Spinal cord (tissue), 10 donors: ENCODE data around the gene COL16A1. TPM values are rescaled to one million over a fixed set of nuclear protein-coding genes. Genes with fewer than 3 reads are reported as not detected.

ENCODE experiments used
- DNase-seq, 6 donors: peaks; one replicate each; pipeline versions ENCODE4 v3.0.0 to v3.0.0-alpha.2; 2013 to 2015; ENCODE audit warnings: low spot score in 6 of 6, low read depth in 4 of 6
- H3K27ac ChIP-seq: one replicate; pipeline ENCODE4 v1.5.1; 2013; ENCODE audit warnings: low read depth, low read length, control low read depth
- H3K27me3 ChIP-seq: one replicate; pipeline ENCODE4 v1.6.1; 2013; ENCODE audit warnings: low read length; ENCODE audit not compliant: control insufficient read depth, insufficient read depth
- H3K36me3 ChIP-seq: one replicate; pipeline ENCODE4 v1.6.1; 2013; ENCODE audit warnings: low read length; ENCODE audit not compliant: control insufficient read depth, insufficient read depth
- H3K4me1 ChIP-seq: one replicate; pipeline ENCODE4 v1.6.1; 2013; ENCODE audit warnings: low read length; ENCODE audit not compliant: control insufficient read depth, insufficient read depth
- H3K4me3 ChIP-seq: one replicate; pipeline ENCODE4 v1.5.1; 2013; ENCODE audit warnings: low read depth, low read length, control low read depth
- H3K9me3 ChIP-seq: one replicate; pipeline ENCODE4 v1.6.1; 2013; ENCODE audit warnings: low read length; ENCODE audit not compliant: control insufficient read depth, insufficient read depth
- WGBS: methylation state at CpG from one replicate; pipeline ENCODE4 v1.1.5; 2013; ENCODE audit warnings: missing lambda C conversion rate; ENCODE audit not compliant: insufficient coverage; 5-methylcytosine and 5-hydroxymethylcytosine counted together
- long read RNA-seq, 4 donors: transcript quantifications; one replicate each; lab custom pipeline, GENCODE V29; 2026
- polyA plus RNA-seq, 2 donors: library from polyadenylated mRNA; unstranded; fragments of 120-200 nt; gene quantifications; one replicate each; pipeline ENCODE4 v1.2.1, GENCODE V29; 2013; ENCODE audit not compliant: insufficient read length in 2 of 2
- total RNA-seq, 2 donors: library from RNA; depleted of rRNA in 1 of 2; stranded (reverse); fragments of 120-200 nt in 1 of 2; fragments of >200 nt in 1 of 2; gene quantifications; one replicate each; pipeline versions ENCODE4 v1.2.3 to v1.2.4, GENCODE V29; 2013 to 2014
- donor health status: healthy.

The COL16A1 gene
- 100 to 1,000 TPM in 1 of 2 donors, 10 to 100 TPM in 1; 60.6 to 166 TPM for total RNA-seq
- 100 to 1,000 TPM; 105 to 178 TPM for polyA plus RNA-seq
- long read RNA-seq, donor 1, partial matches to known transcripts = 22 of 22 reads
- long read RNA-seq, donor 1, other reads (novel, unspliced or antisense) = 0 of 22 reads
- long read RNA-seq, donor 2 = 0 reads
- long read RNA-seq, donor 3 = 0 reads
- long read RNA-seq, donor 4, partial matches to known transcripts = 12 of 12 reads
- long read RNA-seq, donor 4, other reads (novel, unspliced or antisense) = 0 of 12 reads

GRCh38 chr1:31703431-31704270 is at the start of gene COL16A1:
Gene COL16A1 (minus strand): TSS chr1:31704017. CDS start chr1:31702193, 1,824 bp downstream.
- H3K27ac ChIP-seq = peak within 1 kb of the TSS; percentile 92
- H3K9me3 ChIP-seq = no peaks in the 10 kb centered on the region
- H3K36me3 ChIP-seq = peaks cover 10% of the 10 kb centered on the region
- WGBS = 16% methylated on average over 38 of the region's 40 CpGs
- H3K27me3 ChIP-seq = peaks cover 11% of the 10 kb centered on the region
- DNase-seq = peak in 2 of 6 donors; percentile 62 to 85
- H3K4me1 ChIP-seq = peaks cover 81% of the 10 kb centered on the region
- H3K4me3 ChIP-seq = peak within 1 kb of the TSS; percentile 50

- DNase-seq = peak in 1 of 6 donors; percentile 81
- Histone ChIP-seq H3K36me3 (peaks cover 62% of the 10 kb centered on the region), H3K27ac (peak overlapping the region; percentile 68), H3K4me1 (peaks cover 66% of the 10 kb centered on the region), H3K9me3 (no peaks in the 10 kb centered on the region), H3K4me3 (no peak overlapping the region), H3K27me3 (no peaks in the 10 kb centered on the region)
- WGBS = 53% methylated on average over 12 of the region's 12 CpGs
Measured at GRCh38 chr1:31752952-31753475, 49.2 kb upstream of the COL16A1 start.

GRCh38 chr1:31752258-31752657 is 48.4 kb upstream of the COL16A1 start:
- H3K36me3 ChIP-seq = peaks cover 58% of the 10 kb centered on the region
- no peaks in the 10 kb centered on the region for H3K27me3 ChIP-seq
- peaks cover 73% of the 10 kb centered on the region for H3K4me1 ChIP-seq
- no peak overlapping the region for H3K4me3 ChIP-seq
- no peaks in the 10 kb centered on the region for H3K9me3 ChIP-seq
- no peak for DNase-seq
- WGBS = 30% methylated on average over 4 of the region's 7 CpGs
- H3K27ac ChIP-seq = peak overlapping the region; percentile 68

- no peaks in the 10 kb centered on the region for H3K9me3 ChIP-seq
- peak overlapping the region; percentile 68 for H3K27ac ChIP-seq
- H3K4me3 ChIP-seq = no peak overlapping the region
- WGBS = 75% methylated on average over 1 of the region's 5 CpGs
- no peak for DNase-seq
- no peaks in the 10 kb centered on the region for H3K27me3 ChIP-seq
- peaks cover 58% of the 10 kb centered on the region for H3K36me3 ChIP-seq
- peaks cover 77% of the 10 kb centered on the region for H3K4me1 ChIP-seq
Measured at GRCh38 chr1:31751822-31752241, 48.0 kb upstream of the COL16A1 start.

GRCh38 chr1:31750858-31751510 is 47.2 kb upstream of the COL16A1 start:
- DNase-seq = no peak
- H3K27ac ChIP-seq = no peak overlapping the region
- H3K4me1 ChIP-seq = peaks cover 78% of the 10 kb centered on the region
- H3K36me3 ChIP-seq = peaks cover 54% of the 10 kb centered on the region
- H3K27me3 ChIP-seq = no peaks in the 10 kb centered on the region
- no peak overlapping the region for H3K4me3 ChIP-seq
- H3K9me3 ChIP-seq = no peaks in the 10 kb centered on the region
- 39% methylated on average over 7 of the region's 11 CpGs for WGBS

GRCh38 chr1:31749785-31750735 is 46.2 kb upstream of the COL16A1 start:
- Histone ChIP-seq H3K27ac (no peak overlapping the region), H3K4me3 (no peak overlapping the region), H3K4me1 (peaks cover 78% of the 10 kb centered on the region), H3K36me3 (peaks cover 50% of the 10 kb centered on the region), H3K9me3 (no peaks in the 10 kb centered on the region), H3K27me3 (no peaks in the 10 kb centered on the region)
- 76% methylated on average over 5 of the region's 7 CpGs for WGBS
- no peak for DNase-seq

- Histone ChIP-seq H3K4me3 (no peak overlapping the region), H3K9me3 (no peaks in the 10 kb centered on the region), H3K27me3 (no peaks in the 10 kb centered on the region), H3K27ac (no peak overlapping the region), H3K4me1 (peaks cover 64% of the 10 kb centered on the region), H3K36me3 (peaks cover 55% of the 10 kb centered on the region)
- DNase-seq = no peak
- WGBS = 72% methylated on average over 4 of the region's 4 CpGs
Measured at GRCh38 chr1:31748365-31748764, 44.5 kb upstream of the COL16A1 start.

GRCh38 chr1:31747304-31747703 is 43.5 kb upstream of the COL16A1 start:
- Histone ChIP-seq H3K4me3 (no peak overlapping the region), H3K27ac (no peak overlapping the region), H3K9me3 (no peaks in the 10 kb centered on the region), H3K36me3 (peaks cover 58% of the 10 kb centered on the region), H3K27me3 (no peaks in the 10 kb centered on the region), H3K4me1 (peaks cover 61% of the 10 kb centered on the region)
- 88% methylated on average over 1 of the region's 1 CpG for WGBS
- no peak for DNase-seq
